ENCODE measurements around the gene PTPRN2. TPM values are rescaled to one million over a fixed set of nuclear protein-coding genes. Genes with fewer than 3 reads are reported as not detected.

PTPRN2 gene
- 0.15 and 3.0 TPM in 2 replicates for total RNA-seq (ENCODE audit: low replicate concordance)

GRCh38 chr7:158587162-158588084 is at the start of gene PTPRN2:
PTPRN2 (minus strand) TSS chr7:158587823.

Other genes starting within 250 kb of the PTPRN2 start
- gene NCAPG2, start 117.0 kb upstream of the PTPRN2 start, total RNA-seq (ENCODE audit: low replicate concordance) = 9.9 and 10.2 TPM in 2 replicates
- 51.4 and 53.2 TPM in 2 replicates for gene ESYT2, start 241.7 kb upstream of the PTPRN2 start, total RNA-seq (ENCODE audit: low replicate concordance)

Measured in smooth muscle cell of the coronary artery (primary cell).